Activated T-cell treated with anti-CD3 and anti-CD28 coated beads, Interleukin-2, amount 50 U/mL, for 24 hours (primary cell): ENCODE data around the gene CCDC87.

ENCODE experiments used
- DNase-seq: peaks from one replicate; pipeline ENCODE4 v3.0.0-alpha.2; 2020
- H3K27ac Mint-ChIP-seq: 2 replicates; pipeline ENCODE4 v1.8.0; 2020; ENCODE audit warnings: mild to moderate bottlenecking, mixed read lengths
- H3K27me3 Mint-ChIP-seq: 2 replicates; pipeline ENCODE4 v1.8.0; 2020; ENCODE audit warnings: mixed read lengths
- H3K36me3 Mint-ChIP-seq: 2 replicates; pipeline ENCODE4 v1.8.0; 2020; ENCODE audit warnings: low read depth, mixed read lengths
- H3K4me1 Mint-ChIP-seq: 2 replicates; pipeline ENCODE4 v1.8.0; 2020; ENCODE audit warnings: low read depth, mixed read lengths
- H3K4me3 Mint-ChIP-seq: 2 replicates; pipeline ENCODE4 v1.8.0; 2020; ENCODE audit warnings: mild to moderate bottlenecking, moderate library complexity, mixed read lengths
- H3K9me3 Mint-ChIP-seq: 2 replicates; pipeline ENCODE4 v1.8.0; 2020; ENCODE audit warnings: mixed read lengths

Gene CCDC87

GRCh38 chr11:66579017-66579606, 13.8 kb downstream of the CCDC87 start:
- Mint-ChIP-seq H3K4me3 (peak overlapping the region; percentile 40), H3K27ac (peak overlapping the region; percentile 1), H3K36me3 (no peaks in the 10 kb centered on the region)

DNA sequence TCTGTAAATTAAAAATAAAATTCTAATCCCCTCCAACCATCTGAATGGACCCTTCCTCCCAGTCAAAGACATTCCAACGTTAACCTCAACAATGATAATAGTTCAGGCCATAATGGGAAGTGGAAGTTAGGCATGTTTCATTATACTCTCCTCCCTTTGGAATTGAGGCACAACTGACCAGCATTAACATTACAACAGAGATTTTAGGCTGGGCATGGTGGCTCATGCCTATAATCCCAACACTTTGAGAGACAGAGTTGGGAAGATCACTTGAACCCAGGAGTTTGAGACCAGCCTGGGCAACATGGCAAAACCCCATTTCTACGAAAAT, 22.0 kb downstream of the CCDC87 start:
- no peak for DNase-seq
- Mint-ChIP-seq H3K9me3 (no peaks in the 10 kb centered on the region), H3K4me3 (no peak overlapping the region), H3K36me3 (no peaks in the 10 kb centered on the region), H3K27me3 (peaks cover 4% of the 10 kb centered on the region), H3K4me1 (peaks cover 12% of the 10 kb centered on the region), H3K27ac (no peak overlapping the region)

More at GRCh38 chr11:66579017-66579606, 13.8 kb downstream of the CCDC87 start:
- Mint-ChIP-seq H3K27me3 (peaks cover 4% of the 10 kb centered on the region), H3K4me1 (peaks cover 18% of the 10 kb centered on the region), H3K9me3 (peaks cover 5% of the 10 kb centered on the region)
- DNase-seq: peak; percentile 88

DNA sequence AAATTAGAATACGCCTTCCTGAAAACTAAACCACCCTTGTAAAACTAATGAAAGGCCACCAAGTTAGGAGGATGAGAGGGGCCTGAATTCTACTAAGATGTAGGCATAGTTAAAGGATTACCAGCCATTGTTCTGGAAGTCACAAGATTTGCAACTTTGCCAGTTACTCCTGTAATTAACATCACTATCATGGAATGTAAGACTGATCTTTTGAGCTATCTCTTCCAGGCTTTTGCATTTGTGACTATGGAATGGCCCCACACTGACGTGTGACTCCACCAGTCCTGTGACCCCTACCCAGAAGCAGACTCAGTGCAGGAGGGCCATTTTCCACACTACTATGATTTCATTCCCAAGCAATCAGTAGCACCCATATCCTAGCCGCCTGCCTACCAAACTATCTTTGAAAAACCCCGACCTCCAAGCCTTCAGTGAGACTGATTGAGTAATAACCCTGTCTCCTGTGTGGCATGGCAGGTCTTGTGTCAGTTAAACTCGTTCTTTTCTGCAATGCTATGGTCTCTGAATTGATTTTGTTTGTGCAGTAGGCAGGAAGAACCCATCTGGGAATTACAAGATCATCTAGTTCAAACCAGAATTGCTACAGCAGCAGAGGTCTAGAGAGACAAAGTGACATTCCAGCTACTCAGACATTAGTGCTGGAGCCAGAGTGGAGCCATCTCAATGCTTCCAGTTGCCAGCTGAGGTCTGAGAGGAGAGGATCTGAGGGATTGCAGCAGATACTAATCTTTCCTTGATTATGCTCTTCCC, 22.6 kb downstream of the CCDC87 start:
- H3K27me3 Mint-ChIP-seq: peaks cover 4% of the 10 kb centered on the region
- no peak overlapping the region for H3K4me3 Mint-ChIP-seq
- H3K4me1 Mint-ChIP-seq: peaks cover 12% of the 10 kb centered on the region
- no peak overlapping the region for H3K27ac Mint-ChIP-seq
- H3K9me3 Mint-ChIP-seq: no peaks in the 10 kb centered on the region
- no peak for DNase-seq
- no peaks in the 10 kb centered on the region for H3K36me3 Mint-ChIP-seq

GRCh38 chr11:66569076-66569475, 23.8 kb downstream of the CCDC87 start:
- no peak for DNase-seq
- Mint-ChIP-seq H3K4me1 (peaks cover 12% of the 10 kb centered on the region), H3K27me3 (peaks cover 3% of the 10 kb centered on the region), H3K4me3 (peak overlapping the region; percentile 68), H3K9me3 (no peaks in the 10 kb centered on the region), H3K36me3 (no peaks in the 10 kb centered on the region), H3K27ac (no peak overlapping the region)

- Mint-ChIP-seq H3K27me3 (no peaks in the 10 kb centered on the region), H3K4me1 (peaks cover 12% of the 10 kb centered on the region), H3K27ac (peak within 1 kb of the TSS; percentile 67), H3K9me3 (no peaks in the 10 kb centered on the region), H3K36me3 (no peaks in the 10 kb centered on the region), H3K4me3 (peak within 1 kb of the TSS; percentile 68)
- peak; percentile 82 for DNase-seq
Measured at GRCh38 chr11:66568124-66568916, 24.5 kb downstream of the CCDC87 start, which contains the start of gene CTSF. Gene CTSF, minus strand, starts transcription at chr11:66568606. Its CDS starts 120 bp downstream, at chr11:66568486.

DNA sequence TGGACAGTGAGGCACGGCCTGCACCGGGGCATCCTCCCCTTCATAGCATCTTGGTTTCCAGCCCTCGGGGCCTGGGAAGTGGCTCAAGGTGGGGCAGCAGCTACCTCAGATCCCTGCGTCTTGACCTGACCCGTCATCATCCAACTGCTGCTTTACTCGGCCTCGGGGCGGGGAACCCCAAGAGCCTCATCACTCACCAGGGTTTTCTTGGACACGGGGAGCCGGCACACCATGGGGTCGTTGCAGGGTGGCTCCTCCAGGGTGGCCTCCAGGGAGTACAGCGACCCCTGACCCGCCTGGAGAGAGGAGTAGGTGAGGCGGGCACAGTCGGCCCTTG, 25.1 kb downstream of the CCDC87 start:
- H3K27me3 Mint-ChIP-seq: no peaks in the 10 kb centered on the region

GRCh38 chr11:66566221-66566620, 26.6 kb downstream of the CCDC87 start:
- Mint-ChIP-seq H3K27ac (no peak overlapping the region), H3K4me3 (no peak overlapping the region), H3K9me3 (no peaks in the 10 kb centered on the region), H3K27me3 (no peaks in the 10 kb centered on the region), H3K4me1 (peaks cover 12% of the 10 kb centered on the region), H3K36me3 (no peaks in the 10 kb centered on the region)
- DNase-seq: no peak

More for the DNA sequence above, 25.1 kb downstream of the CCDC87 start:
- Mint-ChIP-seq H3K36me3 (no peaks in the 10 kb centered on the region), H3K27ac (no peak overlapping the region), H3K4me3 (peak overlapping the region; percentile 63), H3K4me1 (peaks cover 12% of the 10 kb centered on the region), H3K9me3 (no peaks in the 10 kb centered on the region)
- DNase-seq: no peak

- H3K4me3 Mint-ChIP-seq: no peak overlapping the region
- H3K36me3 Mint-ChIP-seq: no peaks in the 10 kb centered on the region
- H3K27me3 Mint-ChIP-seq: no peaks in the 10 kb centered on the region
- H3K9me3 Mint-ChIP-seq: no peaks in the 10 kb centered on the region
- H3K4me1 Mint-ChIP-seq: peaks cover 12% of the 10 kb centered on the region
- H3K27ac Mint-ChIP-seq: no peak overlapping the region
- DNase-seq: no peak
Measured at GRCh38 chr11:66564984-66565383, 27.9 kb downstream of the CCDC87 start.

- Mint-ChIP-seq H3K27me3 (no peaks in the 10 kb centered on the region), H3K4me1 (peaks cover 12% of the 10 kb centered on the region), H3K36me3 (no peaks in the 10 kb centered on the region), H3K9me3 (no peaks in the 10 kb centered on the region), H3K27ac (no peak overlapping the region), H3K4me3 (no peak overlapping the region)
- DNase-seq: no peak
Measured at GRCh38 chr11:66564538-66564937, 28.3 kb downstream of the CCDC87 start.

DNA sequence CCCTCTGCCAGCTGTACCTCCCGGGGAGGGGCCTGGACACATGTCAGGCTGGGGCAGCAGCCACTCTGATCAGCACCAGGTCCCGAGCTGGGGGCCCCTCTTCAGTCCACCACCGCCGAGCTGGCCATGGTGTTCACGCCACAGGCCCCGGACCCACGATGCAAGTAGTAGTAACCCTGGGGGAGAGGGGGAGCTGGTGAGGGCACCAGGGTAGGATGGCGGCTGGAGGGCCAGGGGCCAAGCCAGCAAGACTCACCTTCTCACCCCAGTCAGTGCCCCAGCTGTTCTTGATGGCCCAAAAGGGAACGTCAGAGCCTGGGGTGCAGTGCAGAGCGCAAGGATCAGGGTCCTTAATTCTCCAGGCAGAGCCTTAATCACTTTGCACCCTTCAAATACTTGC, 29.0 kb downstream of the CCDC87 start:
- Mint-ChIP-seq H3K4me3 (no peak overlapping the region), H3K36me3 (no peaks in the 10 kb centered on the region), H3K27me3 (peaks cover 2% of the 10 kb centered on the region), H3K9me3 (no peaks in the 10 kb centered on the region), H3K4me1 (peaks cover 14% of the 10 kb centered on the region), H3K27ac (no peak overlapping the region)
- DNase-seq: no peak

- Mint-ChIP-seq H3K27me3 (peaks cover 10% of the 10 kb centered on the region), H3K4me3 (no peak overlapping the region), H3K27ac (no peak overlapping the region), H3K9me3 (no peaks in the 10 kb centered on the region), H3K4me1 (peaks cover 14% of the 10 kb centered on the region), H3K36me3 (no peaks in the 10 kb centered on the region)
- no peak for DNase-seq
Measured at GRCh38 chr11:66562907-66563583, 29.8 kb downstream of the CCDC87 start.

- Mint-ChIP-seq H3K27me3 (peaks cover 17% of the 10 kb centered on the region), H3K4me1 (peaks cover 8% of the 10 kb centered on the region), H3K27ac (no peak overlapping the region), H3K9me3 (no peaks in the 10 kb centered on the region), H3K4me3 (no peak overlapping the region), H3K36me3 (no peaks in the 10 kb centered on the region)
- DNase-seq: no peak
Measured at GRCh38 chr11:66562275-66562674, 30.6 kb downstream of the CCDC87 start.

GRCh38 chr11:66561975-66562248, 31.0 kb downstream of the CCDC87 start:
- Mint-ChIP-seq H3K9me3 (no peaks in the 10 kb centered on the region), H3K4me1 (peaks cover 6% of the 10 kb centered on the region), H3K4me3 (no peak overlapping the region)

DNA sequence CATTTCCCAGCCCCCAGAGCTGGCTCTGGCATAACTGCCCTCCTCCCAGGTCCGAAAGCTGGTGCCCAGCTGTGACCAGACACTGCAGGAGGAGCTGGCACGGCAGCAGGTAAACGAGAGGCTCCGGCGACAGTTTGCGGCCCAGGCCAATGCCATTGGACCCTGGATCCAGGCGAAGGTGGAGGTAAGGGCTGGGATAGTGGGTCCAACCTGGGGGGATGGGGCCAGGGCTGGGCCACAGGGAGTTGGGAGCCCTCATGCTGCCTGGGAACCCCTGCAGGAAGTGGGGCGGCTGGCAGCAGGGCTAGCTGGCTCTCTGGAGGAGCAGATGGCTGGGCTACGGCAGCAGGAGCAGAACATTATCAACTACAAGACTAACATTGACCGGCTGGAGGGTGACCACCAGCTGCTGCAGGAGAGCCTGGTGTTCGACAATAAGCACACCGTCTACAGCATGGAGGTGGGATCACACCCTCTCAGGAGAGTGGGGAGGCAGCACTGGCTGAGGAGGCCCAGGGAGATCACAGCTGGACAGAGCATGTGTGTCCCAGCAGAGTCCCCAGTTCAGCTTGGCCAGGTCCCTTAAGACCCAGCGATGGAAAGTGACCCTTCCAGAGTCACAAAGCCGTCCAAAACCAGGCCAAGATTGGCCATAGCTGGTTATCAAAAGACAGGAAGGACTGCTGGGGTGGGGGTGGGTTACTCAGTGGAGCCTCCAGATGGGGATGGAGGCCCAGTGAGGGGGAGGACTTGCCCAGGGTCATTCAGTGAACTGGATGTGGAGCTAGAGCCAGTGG, 31.5 kb downstream of the CCDC87 start:
- Mint-ChIP-seq H3K9me3 (no peaks in the 10 kb centered on the region), H3K27ac (no peak overlapping the region), H3K4me1 (peaks cover 6% of the 10 kb centered on the region), H3K4me3 (no peak overlapping the region), H3K36me3 (no peaks in the 10 kb centered on the region), H3K27me3 (peaks cover 19% of the 10 kb centered on the region)
- DNase-seq: no peak

More at GRCh38 chr11:66561975-66562248, 31.0 kb downstream of the CCDC87 start:
- no peaks in the 10 kb centered on the region for H3K36me3 Mint-ChIP-seq
- H3K27me3 Mint-ChIP-seq: peaks cover 19% of the 10 kb centered on the region
- DNase-seq: no peak
- H3K27ac Mint-ChIP-seq: no peak overlapping the region
